ENCODE results near the gene GCG. TPM values are rescaled to one million over a fixed set of nuclear protein-coding genes. Genes with fewer than 3 reads are reported as not detected.

The GCG gene
- total and polyA plus RNA-seq, 2 donors (not counting 3 experiments of a cell fraction or from before 2014, with no cell fraction given): not detected

DNA sequence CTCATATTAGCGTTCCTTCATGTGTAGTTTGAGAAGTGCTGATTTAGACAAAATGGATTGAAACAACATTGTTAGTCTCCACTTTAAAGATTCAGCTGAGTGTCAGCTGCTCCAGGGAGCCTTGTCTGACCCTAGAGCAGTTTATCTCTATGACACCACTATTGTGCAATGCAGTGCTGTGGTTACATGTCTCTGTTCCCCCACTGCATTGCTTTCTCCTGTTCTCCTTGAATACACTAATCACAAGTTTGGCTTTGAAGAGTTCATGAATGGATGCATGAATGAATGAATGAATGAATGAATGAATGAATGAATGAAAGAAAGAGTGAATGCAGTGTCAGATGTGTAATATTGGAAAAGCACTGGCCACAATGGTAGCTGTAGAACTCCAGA lies 38.3 kb downstream of the GCG start:
- Histone ChIP-seq H3K4me3 (replicated peaks in 1 of 3; ENCODE audit: insufficient read depth in 1 of 3, low read depth in 1 of 3, low read length in 3 of 3) (peak overlapping the region in 1 of 3 experiments; percentile 10), H3K27me3 (ENCODE audit: control insufficient read depth in 2 of 2, insufficient read depth in 2 of 2, low read length in 2 of 2) (no peaks in the 10 kb centered on the region), H3K9me3 (replicated peaks; ENCODE audit: control insufficient read depth, insufficient read depth, low read length) (peaks cover 6% of the 10 kb centered on the region), H3K4me2 (ENCODE audit: insufficient read depth, low read length) (peak overlapping the region; percentile 86), H3K9ac (replicated peaks; ENCODE audit: extremely low read depth, insufficient read depth, low read length) (peak overlapping the region; percentile 28), H3K4me1 (ENCODE audit: control insufficient read depth, extremely low read depth, insufficient read depth, low read length) (peaks cover 26% of the 10 kb centered on the region), H3K79me2 (ENCODE audit: control insufficient read depth, insufficient read depth, low read length) (no peaks in the 10 kb centered on the region), H3K36me3 (ENCODE audit: control insufficient read depth in 2 of 2, extremely low read depth in 1 of 2, insufficient read depth in 2 of 2, low read length in 2 of 2) (no peaks in the 10 kb centered on the region), H3K27ac (ENCODE audit: insufficient read depth, low read depth, low read length) (peak overlapping the region; percentile 79), H2AFZ (ENCODE audit: low read depth, low read length) (peak overlapping the region; percentile 77), H3K9me1 (replicated peaks; ENCODE audit: control insufficient read depth, extremely low read depth, insufficient read depth, low read length) (no peaks in the 10 kb centered on the region), H4K20me1 (replicated peaks; ENCODE audit: control insufficient read depth, extremely low read depth, insufficient read depth, low read length) (no peaks in the 10 kb centered on the region)
- ChIA-PET CTCF (interaction anchor here (1.5 to 2.9 kb wide), 2 partner anchors 17 to 106 kb away, joined by 3 to 7 read pairs; no protein-coding TSS in a partner anchor), POLR2A (no interaction called here)
- BruUV-seq (replicated peaks): no TSS peak
- intact Hi-C loops (cut with micrococcal nuclease): loop anchor here (1.0 to 2.0 kb wide), 5 partner anchors 21 to 199 kb away; partner anchors contain the start of gene DPP4
- FAIRE-seq: peak; percentile 68
- dilution Hi-C loops (cut with MboI; ENCODE audit: extremely low pct_ligation_motif_present, low sequenced_read_pairs): no loop called here
- DNase-seq (ENCODE audit: low read depth, low spot score): peak; percentile 84
- peak; percentile 59 for TF ChIP-seq GATA2 (IDR thresholded peaks at IDR 0.05; ENCODE audit: insufficient read depth, insufficient read length, low read depth, low read length)
- TF ChIP-seq POLR2AphosphoS5 (IDR thresholded peaks at IDR 0.05; ENCODE audit: insufficient read depth, low read depth, low read length): no peak
- TF ChIP-seq FOS (IDR thresholded peaks at IDR 0.05; ENCODE audit: borderline replicate concordance, insufficient read depth, low read length): peak; percentile 12
- no peak for TF ChIP-seq JUN (IDR thresholded peaks at IDR 0.05; ENCODE audit: borderline replicate concordance, insufficient read depth, insufficient read length, low read depth)

DNA sequence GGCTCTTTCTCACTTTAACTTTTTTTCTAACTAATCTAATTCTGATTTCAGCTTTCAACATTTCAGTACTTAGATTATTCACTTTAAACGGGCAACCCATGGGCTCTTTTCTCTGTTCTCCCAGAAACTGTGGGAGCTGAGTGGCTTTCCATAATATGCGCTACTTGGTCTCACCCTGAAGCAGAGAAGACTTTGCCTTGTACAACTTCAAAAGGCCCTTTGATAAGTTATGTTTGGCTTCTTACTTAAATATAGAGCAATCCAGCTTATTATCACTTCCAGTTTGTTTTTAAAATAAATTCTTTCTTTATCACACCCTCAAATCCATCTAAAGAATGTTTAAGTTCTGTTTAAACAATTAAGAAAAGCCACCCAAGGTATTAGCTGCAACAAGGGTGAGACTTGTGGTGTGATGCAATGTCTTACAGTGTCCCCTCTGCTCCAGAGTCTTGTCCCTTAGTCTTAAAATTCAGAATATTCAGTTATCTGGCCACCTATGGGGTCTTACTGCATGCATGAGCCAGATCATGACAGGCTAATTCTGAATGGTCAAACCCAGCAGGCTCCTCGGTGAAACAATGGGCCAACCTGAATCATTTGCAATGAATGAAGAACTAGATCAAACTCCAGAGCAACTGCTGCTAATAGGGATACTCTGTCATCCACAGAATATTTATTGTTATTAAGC lies 38.8 kb downstream of the GCG start:
- ChIA-PET POLR2A (no interaction called here), CTCF (interaction anchor here (1.5 to 2.9 kb wide), 2 partner anchors 18 to 106 kb away, joined by 3 to 7 read pairs; no protein-coding TSS in a partner anchor)
- Histone ChIP-seq H3K4me1 (ENCODE audit: control insufficient read depth, extremely low read depth, insufficient read depth, low read length) (peaks cover 22% of the 10 kb centered on the region), H3K9me3 (replicated peaks; ENCODE audit: control insufficient read depth, insufficient read depth, low read length) (peaks cover 6% of the 10 kb centered on the region), H3K4me3 (replicated peaks in 1 of 3; ENCODE audit: insufficient read depth in 1 of 3, low read depth in 1 of 3, low read length in 3 of 3) (no peak overlapping the region), H3K9me1 (replicated peaks; ENCODE audit: control insufficient read depth, extremely low read depth, insufficient read depth, low read length) (no peaks in the 10 kb centered on the region), H2AFZ (ENCODE audit: low read depth, low read length) (peak overlapping the region; percentile 77), H3K9ac (replicated peaks; ENCODE audit: extremely low read depth, insufficient read depth, low read length) (peak overlapping the region; percentile 28), H3K79me2 (ENCODE audit: control insufficient read depth, insufficient read depth, low read length) (no peaks in the 10 kb centered on the region), H3K27ac (ENCODE audit: insufficient read depth, low read depth, low read length) (peak overlapping the region; percentile 79), H3K36me3 (ENCODE audit: control insufficient read depth in 2 of 2, extremely low read depth in 1 of 2, insufficient read depth in 2 of 2, low read length in 2 of 2) (no peaks in the 10 kb centered on the region), H3K4me2 (ENCODE audit: insufficient read depth, low read length) (peak overlapping the region; percentile 86), H3K27me3 (ENCODE audit: control insufficient read depth in 2 of 2, insufficient read depth in 2 of 2, low read length in 2 of 2) (no peaks in the 10 kb centered on the region), H4K20me1 (replicated peaks; ENCODE audit: control insufficient read depth, extremely low read depth, insufficient read depth, low read length) (no peaks in the 10 kb centered on the region)
- TF ChIP-seq, protein P1, sequence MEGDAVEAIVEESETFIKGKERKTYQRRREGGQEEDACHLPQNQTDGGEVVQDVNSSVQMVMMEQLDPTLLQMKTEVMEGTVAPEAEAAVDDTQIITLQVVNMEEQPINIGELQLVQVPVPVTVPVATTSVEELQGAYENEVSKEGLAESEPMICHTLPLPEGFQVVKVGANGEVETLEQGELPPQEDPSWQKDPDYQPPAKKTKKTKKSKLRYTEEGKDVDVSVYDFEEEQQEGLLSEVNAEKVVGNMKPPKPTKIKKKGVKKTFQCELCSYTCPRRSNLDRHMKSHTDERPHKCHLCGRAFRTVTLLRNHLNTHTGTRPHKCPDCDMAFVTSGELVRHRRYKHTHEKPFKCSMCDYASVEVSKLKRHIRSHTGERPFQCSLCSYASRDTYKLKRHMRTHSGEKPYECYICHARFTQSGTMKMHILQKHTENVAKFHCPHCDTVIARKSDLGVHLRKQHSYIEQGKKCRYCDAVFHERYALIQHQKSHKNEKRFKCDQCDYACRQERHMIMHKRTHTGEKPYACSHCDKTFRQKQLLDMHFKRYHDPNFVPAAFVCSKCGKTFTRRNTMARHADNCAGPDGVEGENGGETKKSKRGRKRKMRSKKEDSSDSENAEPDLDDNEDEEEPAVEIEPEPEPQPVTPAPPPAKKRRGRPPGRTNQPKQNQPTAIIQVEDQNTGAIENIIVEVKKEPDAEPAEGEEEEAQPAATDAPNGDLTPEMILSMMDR (IDR thresholded peaks at IDR 0.05; ENCODE audit: extremely low read depth in 1 of 2, insufficient read depth in 1 of 2, low read depth in 1 of 2, low read length in 2 of 2): no peak
- TF ChIP-seq POLR2A (IDR thresholded peaks at IDR 0.05; ENCODE audit: low read depth, low read length) (no peak), POLR2AphosphoS5 (IDR thresholded peaks at IDR 0.05; ENCODE audit: insufficient read depth, low read depth, low read length) (no peak), MYC (IDR thresholded peaks at IDR 0.05; ENCODE audit: low read depth, low read length) (no peak), EZH2 (IDR thresholded peaks at IDR 0.05; ENCODE audit: borderline replicate concordance, low read depth, low read length, severe bottlenecking) (no peak), JUN (IDR thresholded peaks at IDR 0.05; ENCODE audit: borderline replicate concordance, insufficient read depth, insufficient read length, low read depth) (no peak), GATA2 (IDR thresholded peaks at IDR 0.05; ENCODE audit: insufficient read depth, insufficient read length, low read depth, low read length) (no peak), FOS (IDR thresholded peaks at IDR 0.05; ENCODE audit: borderline replicate concordance, insufficient read depth, low read length) (no peak)
- TF ChIP-seq, protein P2, sequence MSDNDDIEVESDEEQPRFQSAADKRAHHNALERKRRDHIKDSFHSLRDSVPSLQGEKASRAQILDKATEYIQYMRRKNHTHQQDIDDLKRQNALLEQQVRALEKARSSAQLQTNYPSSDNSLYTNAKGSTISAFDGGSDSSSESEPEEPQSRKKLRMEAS (IDR thresholded peaks at IDR 0.05; ENCODE audit: insufficient read depth, insufficient read length): no peak
- intact Hi-C loops (cut with micrococcal nuclease): no loop called here
- DNase-seq (ENCODE audit: low read depth, low spot score): no peak
- FAIRE-seq: peak; percentile 60
- no TSS peak for BruUV-seq (replicated peaks)
- dilution Hi-C loops (cut with MboI; ENCODE audit: extremely low pct_ligation_motif_present, low sequenced_read_pairs): no loop called here

Data from endothelial cell of umbilical vein (primary cell).